Mucosa of rectum (tissue), 2 donors: ENCODE data around the gene SELENOS.

Source experiments
- H3K27ac ChIP-seq, 2 donors: one replicate each; pipeline ENCODE4 v1.7.0; 2013; ENCODE audit warnings: inconsistent platforms in 2 of 2, low read depth in 2 of 2, low read length in 2 of 2
- H3K27me3 ChIP-seq, 2 donors: one replicate each; pipeline ENCODE4 v1.7.0; 2013; ENCODE audit warnings: low read length in 2 of 2; ENCODE audit not compliant: control insufficient read depth in 2 of 2, insufficient read depth in 2 of 2
- H3K36me3 ChIP-seq, 2 donors: one replicate each; pipeline ENCODE4 v1.7.0; 2013; ENCODE audit warnings: low read length in 2 of 2; ENCODE audit not compliant: control insufficient read depth in 2 of 2, insufficient read depth in 2 of 2
- H3K4me1 ChIP-seq, 2 donors: one replicate each; pipeline ENCODE4 v1.7.0; 2013; ENCODE audit warnings: low read length in 2 of 2, mild to moderate bottlenecking in 1 of 2; ENCODE audit not compliant: control insufficient read depth in 2 of 2, insufficient read depth in 2 of 2
- H3K4me3 ChIP-seq, 2 donors: one replicate each; pipeline ENCODE4 v1.7.0; 2013; ENCODE audit warnings: low read length in 2 of 2
- H3K9ac ChIP-seq, 2 donors: one replicate each; pipeline ENCODE4 v1.7.0; 2013; ENCODE audit warnings: low read length in 2 of 2, low read depth in 1 of 2, mild to moderate bottlenecking in 1 of 2
- H3K9me3 ChIP-seq, 2 donors: one replicate each; pipeline ENCODE4 v1.7.0; 2013; ENCODE audit warnings: low read length in 2 of 2; ENCODE audit not compliant: control insufficient read depth in 2 of 2
- donor health status: healthy.
- donor health status: Normal muscosa, but diverticular disease.

SELENOS gene

GRCh38 chr15:101250873-101251829 is 26.1 kb downstream of the SELENOS start:
- peak overlapping the region; percentile 74 to 78 for H3K9ac ChIP-seq
- peaks cover 16% of the 10 kb centered on the region in 2 donors for H3K4me1 ChIP-seq
- no peaks in the 10 kb centered on the region for H3K27me3 ChIP-seq
- H3K36me3 ChIP-seq, result peaks cover 0 to 3% of the 10 kb centered on the region in 2 donors
- no peaks in the 10 kb centered on the region for H3K9me3 ChIP-seq
- H3K27ac ChIP-seq, result peak overlapping the region; percentile 74 to 83
- peak overlapping the region; percentile 78 to 87 for H3K4me3 ChIP-seq

- H3K27ac ChIP-seq, result peak overlapping the region; percentile 17 to 45
- no peaks in the 10 kb centered on the region for H3K9me3 ChIP-seq
- peak overlapping the region; percentile 74 to 78 for H3K9ac ChIP-seq
- peaks cover 16% of the 10 kb centered on the region in 2 donors for H3K4me1 ChIP-seq
- H3K4me3 ChIP-seq, result peak overlapping the region; percentile 73 to 74
- H3K36me3 ChIP-seq, result peaks cover 0 to 3% of the 10 kb centered on the region in 2 donors
- no peaks in the 10 kb centered on the region for H3K27me3 ChIP-seq
Measured at GRCh38 chr15:101250341-101250831, 26.9 kb downstream of the SELENOS start.

- peaks cover 20 to 28% of the 10 kb centered on the region in 2 donors for H3K4me1 ChIP-seq
- no peak overlapping the region for H3K27ac ChIP-seq
Measured at GRCh38 chr15:101248274-101248673, 29.0 kb downstream of the SELENOS start.

GRCh38 chr15:101246824-101247745 is 30.2 kb downstream of the SELENOS start:
- Histone ChIP-seq H3K27ac (peak overlapping the region in 1 of 2 donors; percentile 1), H3K36me3 (peaks cover 0 to 3% of the 10 kb centered on the region in 2 donors), H3K9ac (no peak overlapping the region), H3K4me3 (no peak overlapping the region), H3K27me3 (no peaks in the 10 kb centered on the region), H3K9me3 (no peaks in the 10 kb centered on the region), H3K4me1 (peaks cover 23 to 28% of the 10 kb centered on the region in 2 donors)

More at GRCh38 chr15:101248274-101248673, 29.0 kb downstream of the SELENOS start:
- no peaks in the 10 kb centered on the region for H3K9me3 ChIP-seq
- H3K4me3 ChIP-seq, result no peak overlapping the region
- peaks cover 0 to 3% of the 10 kb centered on the region in 2 donors for H3K36me3 ChIP-seq
- H3K27me3 ChIP-seq, result no peaks in the 10 kb centered on the region
- H3K9ac ChIP-seq, result no peak overlapping the region

GRCh38 chr15:101246391-101246790 is 30.9 kb downstream of the SELENOS start:
- Histone ChIP-seq H3K36me3 (peaks cover 0 to 3% of the 10 kb centered on the region in 2 donors), H3K27me3 (no peaks in the 10 kb centered on the region), H3K9ac (no peak overlapping the region), H3K27ac (no peak overlapping the region), H3K9me3 (no peaks in the 10 kb centered on the region), H3K4me1 (peaks cover 23 to 28% of the 10 kb centered on the region in 2 donors), H3K4me3 (no peak overlapping the region)

GRCh38 chr15:101244889-101245668 is 32.2 kb downstream of the SELENOS start:
- Histone ChIP-seq H3K4me1 (peaks cover 17 to 21% of the 10 kb centered on the region in 2 donors), H3K27me3 (no peaks in the 10 kb centered on the region), H3K4me3 (no peak overlapping the region), H3K27ac (no peak overlapping the region), H3K9me3 (no peaks in the 10 kb centered on the region), H3K9ac (no peak overlapping the region), H3K36me3 (peaks cover 0 to 3% of the 10 kb centered on the region in 2 donors)

GRCh38 chr15:101244036-101244781 is 33.1 kb downstream of the SELENOS start:
- H3K4me3 ChIP-seq, result no peak overlapping the region
- H3K9ac ChIP-seq, result no peak overlapping the region
- no peaks in the 10 kb centered on the region for H3K27me3 ChIP-seq
- no peak overlapping the region for H3K27ac ChIP-seq
- H3K4me1 ChIP-seq, result peaks cover 17 to 18% of the 10 kb centered on the region in 2 donors
- H3K9me3 ChIP-seq, result no peaks in the 10 kb centered on the region
- H3K36me3 ChIP-seq, result peaks cover 0 to 3% of the 10 kb centered on the region in 2 donors

GRCh38 chr15:101243420-101243819 is 33.9 kb downstream of the SELENOS start:
- Histone ChIP-seq H3K36me3 (peaks cover 0 to 3% of the 10 kb centered on the region in 2 donors), H3K27ac (no peak overlapping the region), H3K9ac (no peak overlapping the region), H3K4me3 (no peak overlapping the region), H3K27me3 (no peaks in the 10 kb centered on the region), H3K9me3 (no peaks in the 10 kb centered on the region), H3K4me1 (peaks cover 17 to 20% of the 10 kb centered on the region in 2 donors)

- peak overlapping the region in 1 of 2 donors; percentile 55 for H3K4me3 ChIP-seq
- peaks cover 17% of the 10 kb centered on the region in 2 donors for H3K4me1 ChIP-seq
- no peak overlapping the region for H3K27ac ChIP-seq
- no peak overlapping the region for H3K9ac ChIP-seq
- H3K9me3 ChIP-seq, result no peaks in the 10 kb centered on the region
- no peaks in the 10 kb centered on the region for H3K36me3 ChIP-seq
- H3K27me3 ChIP-seq, result no peaks in the 10 kb centered on the region
Measured at GRCh38 chr15:101242999-101243336, 34.3 kb downstream of the SELENOS start.
